ENCODE results near the gene TMEM179.

GRCh38 chr14:104553166-104554087 is 51.1 kb downstream of the TMEM179 start:
- TF ChIP-seq CTCF (IDR thresholded peaks at IDR 0.05) (no peak), POLR2A (IDR thresholded peaks at IDR 0.05) (no peak)

All from esophagus squamous epithelium (tissue), 4 donors.